A549 (cell line): ENCODE measurements around the gene IL20RB. TPM values are rescaled to one million over a fixed set of nuclear protein-coding genes. Genes with fewer than 3 reads are reported as not detected.
A peak's percentile ranks its signal among the peaks of the same experiment; 100 is the strongest.

ENCODE experiments used
- ATAC-seq, 2 experiments: fragments of 200-7000 bp in 1 of 2; fragments of >200 bp in 1 of 2; cut with Nextera tagmentation in 1 of 2; cut with Tn5 transposase in 1 of 2; 3 replicates each; pipeline versions ENCODE4 v1.8.0 to v1.9.1; 2018 to 2020; ENCODE audit warnings: mild to moderate bottlenecking in 1 of 2, moderate library complexity in 1 of 2
- CTCF ChIA-PET: fragments of 300-600 bp; sonication (Branson Sonifier 250); formaldehyde crosslinking; extraction: SDS; loops from one replicate; lab custom pipeline; 2021; ENCODE audit warnings: antibody characterized with exemption, inconsistent platforms; lab: Yijun Ruan, JAX
- POLR2A ChIA-PET: fragments of 350-600 bp; formaldehyde crosslinking; extraction: SDS; loops from one replicate; lab custom pipeline; 2021; ENCODE audit warnings: antibody characterized with exemption, inconsistent platforms; lab: Yijun Ruan, JAX
- DNase-seq, 2 experiments: peaks; one replicate each; pipeline versions ENCODE4 v3.0.0 to v3.0.0-alpha.2; 2011 to 2016; ENCODE audit warnings: low read depth in 1 of 2, low spot score in 1 of 2
- FAIRE-seq: peaks from 2 replicates; lab custom pipeline; 2011; peaks lifted over from hg19 to GRCh38; lab: Jason Lieb, UNC
- H3K27ac ChIP-seq, 2 experiments: fragments of >200 bp; sonication (Bioruptor Twin); formaldehyde crosslinking; 3 replicates each; pipeline ENCODE4 v1.5.1; 2016 to 2017
- H3K4me1 ChIP-seq: fragments of >200 bp; sonication (Bioruptor Twin); formaldehyde crosslinking; 3 replicates; pipeline ENCODE4 v1.6.1; 2016
- H3K4me2 ChIP-seq: fragments of >200 bp; sonication (Bioruptor Twin); formaldehyde crosslinking; 3 replicates; pipeline ENCODE4 v1.6.1; 2016
- H3K4me3 ChIP-seq: fragments of >200 bp; sonication (Bioruptor Twin); formaldehyde crosslinking; 3 replicates; pipeline ENCODE4 v1.5.1; 2016
- H3K9me3 ChIP-seq: fragments of >200 bp; sonication (Bioruptor Twin); formaldehyde crosslinking; 3 replicates; pipeline ENCODE4 v1.6.1; 2016
- BCL3 ChIP-seq: fragments of >200 bp; sonication (Bioruptor Twin); formaldehyde crosslinking; IDR thresholded peaks from 3 replicates; pipeline ENCODE4 v1.6.1; 2016
- ELK1 ChIP-seq: fragments of 150-350 bp; IDR thresholded peaks from 2 replicates; pipeline ENCODE4 v1.6.1; 2014; ENCODE audit warnings: low read depth, mild to moderate bottlenecking, low read length
- FOSB ChIP-seq: fragments of 250-450 bp; sonication (Bioruptor Pico); IDR thresholded peaks from 2 replicates; pipeline ENCODE4 v1.5.0; 2020; ENCODE audit warnings: mild to moderate bottlenecking, moderate library complexity
- HDAC2 ChIP-seq: fragments of 200-600 bp; sonication (generic); IDR thresholded peaks from 2 replicates; pipeline ENCODE4 v1.6.1; 2016
- HES2 ChIP-seq: fragments of >200 bp; sonication (Bioruptor Twin); formaldehyde crosslinking; IDR thresholded peaks from 2 replicates; pipeline ENCODE4 v1.6.1; 2016
- HOXB13 ChIP-seq: fragments of 250-450 bp; sonication (Bioruptor Pico); IDR thresholded peaks from 2 replicates; pipeline ENCODE4 v1.5.0; 2020; ENCODE audit warnings: low read depth, mild to moderate bottlenecking, moderate library complexity
- KDM5A ChIP-seq: fragments of 200-600 bp; sonication (generic); IDR thresholded peaks from 2 replicates; pipeline ENCODE4 v1.6.1; 2016; ENCODE audit warnings: antibody characterized with exemption, mild to moderate bottlenecking
- MYC ChIP-seq: IDR thresholded peaks from 2 replicates; pipeline ENCODE4 v1.6.1; 2012; ENCODE audit warnings: mild to moderate bottlenecking, inconsistent platforms, low read length, improper control_type of control experiment, borderline replicate concordance
- NFE2L2 ChIP-seq: fragments of 150-350 bp; conservative IDR thresholded peaks from 2 replicates; pipeline ENCODE4 v1.6.1; 2014; ENCODE audit warnings: low read length
- NR3C1 ChIP-seq: fragments of >200 bp; sonication (Bioruptor Twin); formaldehyde crosslinking; IDR thresholded peaks from 3 replicates; pipeline ENCODE4 v1.6.1; 2017
- POLR2AphosphoS2 ChIP-seq: conservative IDR thresholded peaks from 2 replicates; pipeline ENCODE4 v1.6.1; 2012; ENCODE audit warnings: low read length, improper control_type of control experiment, inconsistent platforms
- RAD21 ChIP-seq, 2 experiments: fragments of >200 bp in 1 of 2; sonication (Bioruptor Twin) in 1 of 2; formaldehyde crosslinking in 1 of 2; IDR thresholded peaks in 1 of 2; conservative IDR thresholded peaks in 1 of 2; 2 replicates in 1 of 2; 3 replicates in 1 of 2; pipeline ENCODE4 v1.6.1; 2012 to 2018; ENCODE audit warnings: inconsistent platforms in 1 of 2
- RARB ChIP-seq: fragments of 250-450 bp; sonication (Bioruptor Pico); IDR thresholded peaks from 2 replicates; pipeline ENCODE4 v1.8.0; 2021; ENCODE audit warnings: mild to moderate bottlenecking, moderate library complexity
- RFX5 ChIP-seq: fragments of 450-650 bp; IDR thresholded peaks from 2 replicates; pipeline ENCODE4 v1.7.1; 2014; ENCODE audit warnings: antibody characterized with exemption, mild to moderate bottlenecking, moderate library complexity
- ZC3H11A ChIP-seq: fragments of 450-650 bp; IDR thresholded peaks from 2 replicates; pipeline ENCODE4 v1.6.1; 2014; ENCODE audit warnings: antibody characterized with exemption, mild to moderate bottlenecking
- WGBS: methylation state at CpG from one replicate; pipeline ENCODE4 v1.1.6; 2017; ENCODE audit errors: missing lambda C conversion rate; 5-methylcytosine and 5-hydroxymethylcytosine counted together
- polyA minus RNA-seq: library from RNA; depleted of rRNA, polyadenylated mRNA; stranded (reverse); fragments of >200 nt; gene quantifications from 2 replicates; pipeline ENCODE4 v1.2.3, GENCODE V29; 2011; rRNA and poly(A)+ RNA removed
- polyA plus RNA-seq, 4 experiments: library from polyadenylated mRNA; depleted of rRNA in 3 of 4; stranded (reverse); fragments of >200 nt; fragmentation: RNase III in 1 of 4; extraction: RNeasy Plus Mini Kit Qiagen cat#74134 plus additional on column Dnase treatment in 1 of 4; gene quantifications; 2 replicates in 3 of 4; 3 replicates in 1 of 4; pipeline ENCODE4 v1.2.3, GENCODE V29; 2011 to 2017

Gene IL20RB
- polyA plus RNA-seq (2011; rRNA removed) (6.9 and 7.3 TPM in 2 replicates), polyA plus RNA-seq (2017; fragmentation: RNase III; extraction: RNeasy Plus Mini Kit Qiagen cat#74134 plus additional on column Dnase treatment) (1.0 to 1.6 TPM (median 1.1 TPM) in 3 replicates), polyA minus RNA-seq (5.3 and 7.5 TPM in 2 replicates)
- 0.58 and 0.63 TPM in 2 replicates for polyA plus RNA-seq (2012; cell fraction: cytosol; rRNA removed)
- polyA plus RNA-seq (2012; cell fraction: nucleus; rRNA removed), result 1.3 and 2.1 TPM in 2 replicates

GRCh38 chr3:136957751-136958288 is at the start of gene IL20RB:
Gene IL20RB (plus strand): TSS chr3:136957983. CDS start chr3:136958114, 131 bp downstream.
- H3K9me3 ChIP-seq, result no peaks in the 10 kb centered on the region
- H3K4me2 ChIP-seq, result peak within 1 kb of the TSS; percentile 60
- peaks cover 79% of the 10 kb centered on the region for H3K4me1 ChIP-seq
- FAIRE-seq, result no peak
- ATAC-seq, result peak in 1 of 2 experiments; percentile 52; a peak in 1 of 6 replicates
- 84% methylated on average over 7 of the region's 7 CpGs for WGBS
- TF ChIP-seq NFE2L2 (no peak), HOXB13 (CRISPR knock-in tag) (no peak), POLR2AphosphoS2 (no peak), BCL3 (no peak), ZC3H11A (no peak), MYC (no peak), ELK1 (no peak)
- CTCF ChIA-PET, result interaction anchor here (1.0 kb wide), 1 partner anchor 45 kb away, joined by 3 read pairs; no protein-coding TSS in a partner anchor
- peak within 1 kb of the TSS; percentile 76 to 84 for H3K27ac ChIP-seq
- peak in 1 of 2 experiments; percentile 14 for DNase-seq
- no peak within 1 kb of the TSS for H3K4me3 ChIP-seq
- POLR2A ChIA-PET, result interaction anchor here (0.7 to 1.1 kb wide), 2 partner anchors 96 to 567 kb away, joined by 3 to 6 read pairs; partner anchors contain the start of gene NCK1

- no peak for DNase-seq
- ChIA-PET POLR2A (no interaction called here), CTCF (no interaction called here)
- Histone ChIP-seq H3K9me3 (peaks cover 14% of the 10 kb centered on the region), H3K4me3 (no peak overlapping the region), H3K27ac (no peak overlapping the region), H3K4me1 (no peaks in the 10 kb centered on the region), H3K4me2 (no peak overlapping the region)
- no peak for FAIRE-seq
- ATAC-seq, result no peak
- WGBS, result 98% methylated on average over 2 of the region's 2 CpGs
- TF ChIP-seq KDM5A, result no peak
Measured at GRCh38 chr3:136908297-136908696, 49.5 kb upstream of the IL20RB start.

DNA sequence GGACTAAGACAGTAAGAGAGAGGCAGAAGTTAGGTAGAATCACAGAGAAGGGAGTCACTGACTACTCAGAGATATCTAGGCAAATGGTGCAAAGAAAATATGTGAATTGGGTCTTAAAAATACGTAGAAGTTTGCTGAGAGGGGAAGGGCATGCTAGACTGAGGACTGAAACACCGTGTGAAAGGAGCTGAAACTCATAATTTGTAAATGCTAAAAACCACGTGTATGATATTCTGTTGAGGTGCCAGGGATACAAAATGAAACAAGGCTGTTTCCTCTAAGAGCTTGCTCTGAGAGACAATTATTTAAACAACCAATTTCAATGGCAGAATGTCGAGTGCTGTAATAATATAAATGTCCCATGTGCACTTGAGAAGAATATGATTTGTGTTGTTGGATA is 48.6 kb upstream of the IL20RB start:
- ChIA-PET POLR2A (no interaction called here), CTCF (no interaction called here)
- H3K4me1 ChIP-seq, result no peaks in the 10 kb centered on the region
- TF ChIP-seq HOXB13 (CRISPR knock-in tag) (no peak), POLR2AphosphoS2 (no peak), NR3C1 (no peak), HES2 (no peak), RARB (CRISPR knock-in tag) (no peak), RFX5 (no peak), ZC3H11A (no peak), HDAC2 (no peak), FOSB (CRISPR knock-in tag) (no peak), ELK1 (no peak), RAD21 (conservative IDR thresholded peaks at IDR 0.05 in 1 of 2, IDR thresholded peaks at IDR 0.05 in 1 of 2) (no peak)
- H3K9me3 ChIP-seq, result peaks cover 7% of the 10 kb centered on the region; the same call in 2 of the 3 replicates
- H3K4me2 ChIP-seq, result no peak overlapping the region
- FAIRE-seq, result no peak
- no peak overlapping the region for H3K4me3 ChIP-seq
- no peak for DNase-seq
- WGBS, result 76% methylated on average over 4 of the region's 4 CpGs
- ATAC-seq, result no peak
- H3K27ac ChIP-seq, result no peak overlapping the region
